NCI-H345 treated with DMSO at 0.1 percent for 48 hours (cell line): ENCODE results near the gene PCNX3.

ENCODE experiments used
- DNase-seq: peaks from one replicate; lab custom pipeline; 2025; ENCODE audit not compliant: unreplicated experiment; lab: John Stamatoyannopoulos, UW

PCNX3 gene

DNA sequence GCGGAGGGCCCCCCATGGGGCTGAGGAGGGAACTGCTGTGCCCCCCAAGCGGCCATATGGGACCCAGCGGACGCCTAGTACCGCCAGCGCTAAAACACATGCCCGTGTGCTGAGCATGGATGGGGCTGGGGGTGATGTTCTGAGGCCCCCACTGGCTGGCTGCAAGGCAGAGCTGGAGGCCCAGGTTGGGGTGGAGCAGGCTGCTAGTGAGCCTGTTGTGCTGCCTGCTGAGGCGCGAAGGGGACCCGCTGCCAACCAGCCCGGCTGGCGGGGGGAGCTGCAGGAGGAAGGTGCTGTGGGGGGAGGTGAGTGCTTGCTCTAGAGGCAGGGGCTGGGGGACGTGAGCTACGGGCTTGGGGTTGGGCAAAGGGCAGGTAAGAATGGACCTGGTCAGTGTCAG is 3.2 kb downstream of the PCNX3 start:
- DNase-seq, result no peak

DNA sequence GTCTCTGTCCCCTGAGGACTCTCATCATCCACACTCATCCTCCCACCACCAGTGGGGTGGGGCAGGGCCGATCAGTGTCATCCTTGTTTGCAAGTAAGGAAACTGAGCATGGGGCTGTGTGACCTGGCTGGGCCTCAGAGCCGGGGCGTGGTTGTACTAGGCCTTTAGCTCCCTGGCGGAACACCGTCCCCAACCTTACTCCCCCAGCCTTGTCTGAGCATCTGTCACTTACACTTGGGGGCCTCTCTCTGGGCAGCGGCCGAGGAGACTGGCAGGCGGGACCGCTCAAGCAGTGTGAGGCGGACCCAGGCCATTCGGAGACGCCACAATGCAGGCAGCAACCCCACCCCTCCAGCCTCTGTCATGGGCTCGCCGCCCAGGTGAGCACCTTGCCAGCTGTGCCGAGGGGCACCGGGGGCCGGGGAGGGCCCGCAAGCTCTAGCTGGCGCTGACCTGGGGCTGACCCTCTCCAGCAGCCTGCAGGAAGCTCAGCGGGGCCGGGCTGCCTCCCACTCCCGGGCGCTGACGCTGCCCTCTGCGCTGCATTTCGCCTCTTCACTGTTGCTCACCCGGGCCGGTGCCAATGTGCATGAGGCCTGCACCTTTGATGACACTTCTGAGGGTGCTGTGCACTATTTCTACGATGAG is 3.8 kb downstream of the PCNX3 start:
- no peak for DNase-seq

DNA sequence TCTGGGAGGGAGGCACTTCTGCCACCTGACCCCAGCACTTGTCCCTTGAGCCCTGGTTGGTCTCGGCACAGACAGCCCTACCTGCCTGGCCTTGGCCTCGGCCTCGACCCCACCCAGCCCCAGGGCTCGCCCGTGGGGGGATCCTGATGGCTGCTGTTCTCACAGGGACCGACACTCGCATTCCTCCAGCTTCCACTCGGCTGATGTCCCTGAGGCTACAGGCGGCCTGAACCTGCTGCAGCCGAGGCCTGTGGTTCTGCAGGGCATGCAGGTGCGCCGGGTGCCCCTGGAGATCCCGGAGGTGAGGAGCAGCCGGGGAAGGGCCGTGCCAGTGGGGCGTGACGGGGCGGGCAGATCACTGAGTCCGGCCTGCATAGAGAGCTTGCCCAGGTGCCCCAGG is 5.1 kb downstream of the PCNX3 start:
- no peak for DNase-seq

DNA sequence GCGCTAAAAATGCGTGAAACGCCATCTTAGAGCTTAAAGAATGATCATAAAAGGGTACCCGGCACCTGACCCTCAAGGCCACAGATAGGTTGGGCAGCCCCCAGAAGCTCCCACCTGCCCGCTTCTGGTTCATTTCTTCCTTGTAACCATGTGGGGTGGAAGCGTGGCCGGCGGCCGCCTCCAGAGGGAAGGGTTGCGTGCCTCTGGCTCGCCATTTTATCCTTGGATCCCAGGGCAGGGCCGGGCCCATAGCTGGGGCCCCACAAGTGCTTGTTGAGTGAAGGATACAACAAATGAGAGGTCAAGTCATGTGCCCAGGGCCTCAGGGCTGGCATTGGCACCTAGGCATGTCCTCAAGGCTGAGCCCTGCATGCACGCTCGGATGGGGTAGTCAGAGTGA is 5.9 kb downstream of the PCNX3 start:
- DNase-seq, result no peak

DNA sequence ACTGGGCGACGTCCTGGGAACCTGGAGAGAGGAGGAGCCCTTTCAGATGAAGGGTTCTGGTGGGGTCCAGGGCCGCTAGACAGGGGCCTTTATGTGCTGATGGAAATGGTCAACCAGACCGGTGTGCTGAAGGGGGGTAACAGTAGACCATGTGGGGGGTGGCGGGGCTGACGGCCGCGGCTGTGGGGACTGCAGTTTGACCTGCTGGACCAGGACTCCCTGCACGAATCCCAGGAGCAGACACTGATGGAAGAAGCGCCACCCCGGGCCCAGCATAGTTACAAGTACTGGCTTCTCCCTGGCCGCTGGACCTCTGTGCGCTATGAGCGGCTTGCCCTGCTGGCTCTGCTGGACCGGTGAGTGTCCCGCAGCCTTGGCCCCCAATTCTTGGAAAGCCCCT is 6.4 kb downstream of the PCNX3 start:
- no peak for DNase-seq

DNA sequence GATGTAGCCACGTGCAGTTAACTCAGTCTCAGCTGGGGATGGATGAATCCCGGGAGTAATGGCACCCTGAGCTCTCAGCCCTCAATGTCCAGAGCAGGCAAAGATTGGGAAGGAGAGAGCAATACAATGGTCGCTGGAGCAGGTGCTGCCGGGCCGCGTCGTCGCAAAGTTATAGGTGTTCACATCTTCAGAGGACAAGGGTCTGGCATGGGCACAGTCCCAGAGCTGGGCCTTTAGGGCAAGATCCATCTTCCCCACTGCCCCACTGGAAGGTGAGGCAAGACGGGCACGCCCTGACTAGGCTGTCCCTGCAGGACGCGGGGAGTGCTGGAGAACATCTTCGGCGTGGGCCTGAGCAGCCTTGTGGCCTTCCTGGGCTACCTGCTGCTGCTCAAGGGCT is 7.6 kb downstream of the PCNX3 start:
- DNase-seq, result no peak

DNA sequence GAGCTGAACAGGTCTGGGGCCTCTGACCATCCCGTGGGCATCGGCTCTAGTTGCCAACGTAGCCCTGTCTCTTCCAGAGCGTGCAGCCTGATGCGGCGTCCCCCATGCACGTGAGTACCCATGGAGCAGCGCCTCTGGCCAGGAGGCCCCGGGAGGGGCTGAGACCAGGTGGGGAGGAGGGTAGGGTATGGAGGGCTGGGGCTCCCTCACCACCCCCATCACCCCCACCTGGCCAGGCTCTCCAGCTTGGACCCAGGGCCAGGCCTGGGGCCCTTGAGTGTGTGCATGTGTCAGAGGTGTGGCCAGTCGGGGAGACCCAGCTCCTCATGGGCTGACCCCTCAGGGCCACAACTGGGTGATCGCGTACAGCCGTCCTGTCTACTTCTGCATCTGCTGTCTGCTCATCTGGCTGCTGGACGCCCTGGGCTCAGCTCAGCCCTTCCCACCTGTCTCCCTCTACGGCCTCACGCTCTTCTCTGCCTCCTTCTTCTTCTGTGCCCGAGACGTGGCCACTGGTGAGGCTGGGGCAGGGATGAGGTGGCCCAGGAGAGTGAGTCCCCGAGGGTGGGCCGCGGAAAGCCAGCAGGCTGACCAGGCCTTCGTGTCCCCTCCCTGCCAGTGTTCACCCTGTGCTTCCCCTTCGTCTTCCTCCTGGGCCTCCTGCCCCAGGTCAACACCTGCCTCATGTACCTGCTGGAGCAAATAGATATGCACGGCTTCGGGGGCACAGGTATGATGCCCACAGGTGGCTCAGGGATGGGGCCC is 8.5 kb downstream of the PCNX3 start:
- DNase-seq, result no peak

DNA sequence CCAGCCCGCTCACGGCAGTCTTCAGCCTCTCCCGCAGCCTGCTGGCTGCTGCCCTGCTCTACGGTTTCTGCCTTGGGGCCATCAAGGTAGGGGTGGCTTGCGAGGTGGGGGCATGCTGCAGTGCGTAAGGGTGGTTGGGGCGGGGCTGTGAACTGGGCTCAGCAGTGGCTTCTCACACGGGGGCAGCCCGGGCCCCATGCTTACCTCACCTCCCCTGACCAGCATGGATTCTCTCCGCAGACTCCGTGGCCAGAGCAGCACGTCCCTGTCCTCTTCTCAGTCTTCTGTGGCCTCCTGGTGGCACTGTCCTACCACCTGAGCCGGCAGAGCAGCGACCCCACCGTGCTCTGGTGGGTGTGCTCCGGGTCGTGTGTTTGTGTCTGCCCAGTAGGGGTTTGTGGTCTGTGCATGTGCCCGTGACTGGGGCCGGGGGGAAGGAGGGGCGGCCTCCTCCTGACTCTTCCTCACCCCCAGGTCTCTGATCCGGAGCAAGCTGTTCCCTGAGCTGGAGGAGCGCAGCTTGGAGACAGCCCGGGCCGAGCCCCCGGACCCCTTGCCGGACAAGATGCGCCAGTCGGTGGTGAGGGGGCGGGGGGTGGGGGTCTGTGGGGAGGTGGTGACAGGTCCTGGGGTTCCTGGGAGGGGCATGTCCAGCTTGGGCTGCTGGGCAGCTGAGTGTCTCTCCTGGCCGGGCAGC is 9.5 kb downstream of the PCNX3 start:
- DNase-seq, result no peak

DNA sequence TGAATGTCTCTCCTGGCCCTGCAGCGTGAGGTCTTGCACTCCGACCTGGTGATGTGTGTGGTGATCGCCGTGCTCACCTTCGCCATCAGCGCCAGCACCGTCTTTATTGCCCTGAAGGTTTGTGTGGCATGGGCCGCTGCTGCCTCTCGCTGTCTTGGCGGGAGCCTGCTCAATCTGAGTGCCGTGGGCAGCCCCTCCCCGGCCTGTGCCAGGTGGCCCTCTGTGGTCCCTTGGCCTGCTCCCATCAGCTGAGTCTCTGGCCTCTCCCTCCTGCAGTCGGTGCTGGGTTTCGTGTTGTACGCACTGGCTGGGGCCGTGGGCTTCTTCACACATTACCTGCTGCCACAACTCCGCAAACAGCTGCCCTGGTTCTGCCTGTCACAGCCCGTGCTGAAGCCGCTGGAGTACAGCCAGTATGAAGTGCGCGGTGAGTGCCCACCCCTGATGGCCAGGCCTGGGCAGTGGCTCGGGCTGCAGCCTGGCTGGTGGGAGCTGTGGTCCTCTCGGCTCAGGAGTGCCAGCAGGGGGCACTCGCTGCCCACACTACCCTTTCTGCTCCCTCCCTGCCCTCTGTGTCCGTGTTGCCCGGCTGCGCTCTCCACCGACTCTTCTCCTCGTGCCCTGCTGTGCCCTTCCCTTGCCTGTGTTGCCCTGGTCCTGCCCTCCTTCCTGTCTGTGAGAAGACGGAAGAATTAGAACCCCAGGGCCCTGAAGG is 10.2 kb downstream of the PCNX3 start:
- no peak for DNase-seq

DNA sequence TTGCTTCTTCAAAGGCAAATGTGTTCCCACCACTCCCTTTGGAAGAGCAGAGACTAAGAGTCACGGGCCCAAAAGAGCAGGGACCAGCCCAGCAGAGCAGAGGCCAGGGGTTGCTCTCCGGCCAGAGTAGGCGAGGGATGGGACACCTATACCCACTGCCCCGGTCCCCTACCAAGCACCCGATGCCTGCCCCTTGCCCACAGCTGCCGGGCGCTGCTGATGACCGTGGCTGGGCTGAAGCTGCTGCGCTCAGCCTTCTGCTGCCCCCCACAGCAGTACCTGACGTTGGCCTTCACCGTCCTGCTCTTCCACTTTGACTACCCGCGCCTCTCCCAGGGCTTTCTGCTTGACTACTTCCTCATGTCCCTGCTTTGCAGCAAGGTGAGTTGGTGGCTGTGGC is 11.6 kb downstream of the PCNX3 start:
- DNase-seq, result no peak

DNA sequence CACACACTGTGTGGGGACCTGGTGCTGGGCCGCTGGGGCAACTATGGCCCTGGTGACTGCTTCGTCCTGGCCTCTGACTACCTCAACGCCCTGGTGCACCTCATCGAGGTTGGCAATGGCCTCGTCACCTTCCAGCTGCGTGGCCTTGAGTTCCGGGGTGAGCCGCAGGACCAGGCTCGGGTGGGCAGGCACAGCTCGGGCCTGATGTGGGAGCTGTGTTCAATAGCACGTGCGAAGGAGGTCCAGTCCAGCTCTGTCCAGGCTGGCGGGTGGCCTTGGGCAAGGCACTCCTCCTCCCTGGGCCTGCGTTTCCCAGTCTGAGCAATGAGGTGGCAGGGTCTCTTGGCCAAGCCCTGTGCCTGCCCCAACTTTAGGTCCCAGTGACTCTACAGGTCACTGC is 14.0 kb downstream of the PCNX3 start:
- DNase-seq, result no peak

DNA sequence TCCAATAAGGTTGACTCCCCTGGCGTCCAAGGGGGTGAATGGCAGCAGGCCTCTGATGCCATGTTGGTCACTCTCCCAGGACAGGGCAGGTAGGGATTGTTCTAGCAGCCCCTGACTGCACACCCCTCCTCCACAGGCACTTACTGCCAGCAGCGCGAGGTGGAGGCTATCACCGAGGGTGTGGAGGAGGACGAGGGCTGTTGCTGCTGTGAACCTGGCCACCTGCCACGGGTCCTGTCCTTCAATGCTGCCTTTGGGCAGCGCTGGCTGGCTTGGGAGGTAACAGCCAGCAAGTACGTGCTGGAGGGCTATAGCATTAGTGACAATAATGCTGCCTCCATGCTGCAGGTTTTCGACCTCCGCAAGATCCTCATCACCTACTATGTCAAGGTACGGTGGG is 14.6 kb downstream of the PCNX3 start:
- DNase-seq, result no peak

DNA sequence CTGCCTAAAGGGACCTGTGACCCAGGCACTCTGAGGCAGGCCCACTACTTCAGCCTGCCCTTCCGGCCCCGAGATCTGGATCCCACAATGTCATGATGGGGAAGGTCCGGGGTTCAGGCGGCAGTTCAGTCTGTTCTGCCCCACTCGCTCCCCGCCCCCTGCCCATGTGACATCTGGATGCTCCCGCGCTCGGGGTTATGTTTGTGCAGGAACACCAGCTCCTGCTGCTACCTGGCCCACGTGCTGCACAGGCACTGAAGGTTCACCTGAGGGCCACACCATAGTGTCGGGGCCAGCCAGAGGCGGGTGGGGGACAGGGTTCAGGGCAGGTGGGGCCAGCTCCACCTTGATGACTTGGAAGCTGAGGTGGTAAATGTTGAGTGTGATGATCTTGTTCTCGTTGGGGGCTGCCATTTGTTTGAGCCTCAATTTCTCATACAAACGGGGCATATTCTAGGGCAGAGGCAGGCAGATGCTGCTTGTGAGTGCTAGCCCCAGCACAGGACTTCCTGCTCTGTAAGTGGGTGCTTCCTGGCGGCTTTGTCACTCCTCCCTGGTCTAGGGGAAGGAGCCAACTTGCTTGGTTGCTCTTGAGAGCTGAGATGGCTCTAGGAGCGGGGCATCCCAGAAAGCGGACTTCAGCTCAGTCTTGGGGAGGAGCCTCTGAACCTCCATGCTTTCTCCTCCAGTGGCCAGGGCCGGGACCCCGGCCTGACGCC is 18.0 kb downstream of the PCNX3 start:
- no peak for DNase-seq

DNA sequence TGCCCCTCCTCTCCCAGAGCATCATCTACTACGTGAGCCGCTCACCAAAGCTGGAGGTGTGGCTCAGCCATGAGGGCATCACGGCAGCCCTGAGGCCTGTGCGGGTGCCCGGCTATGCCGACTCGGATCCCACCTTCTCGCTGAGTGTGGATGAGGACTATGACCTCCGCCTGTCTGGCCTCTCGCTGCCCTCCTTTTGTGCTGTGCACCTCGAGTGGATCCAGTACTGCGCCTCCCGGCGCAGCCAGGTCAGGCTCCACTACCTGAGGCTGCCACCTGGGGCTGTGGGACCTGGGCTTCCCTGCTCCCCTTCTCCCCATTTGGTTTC is 18.5 kb downstream of the PCNX3 start:
- DNase-seq, result no peak

DNA sequence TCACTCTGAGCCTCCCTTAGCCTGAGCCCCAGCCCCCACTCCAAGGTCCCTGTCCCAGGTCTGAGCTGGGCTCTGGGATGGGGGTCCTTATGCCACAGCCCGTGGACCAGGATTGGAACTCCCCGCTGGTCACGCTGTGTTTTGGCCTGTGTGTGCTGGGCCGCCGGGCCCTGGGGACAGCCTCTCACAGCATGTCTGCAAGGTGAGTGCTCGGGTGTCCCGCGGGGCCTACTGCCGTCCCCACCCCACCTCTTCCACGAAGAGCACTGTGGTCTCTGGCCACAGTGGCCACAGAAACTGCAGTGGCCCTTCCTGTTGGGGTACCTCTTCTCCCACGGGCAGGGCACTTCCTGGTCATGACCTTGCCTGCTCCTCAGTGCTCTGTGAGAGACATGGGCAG is 18.9 kb downstream of the PCNX3 start:
- DNase-seq, result no peak

DNA sequence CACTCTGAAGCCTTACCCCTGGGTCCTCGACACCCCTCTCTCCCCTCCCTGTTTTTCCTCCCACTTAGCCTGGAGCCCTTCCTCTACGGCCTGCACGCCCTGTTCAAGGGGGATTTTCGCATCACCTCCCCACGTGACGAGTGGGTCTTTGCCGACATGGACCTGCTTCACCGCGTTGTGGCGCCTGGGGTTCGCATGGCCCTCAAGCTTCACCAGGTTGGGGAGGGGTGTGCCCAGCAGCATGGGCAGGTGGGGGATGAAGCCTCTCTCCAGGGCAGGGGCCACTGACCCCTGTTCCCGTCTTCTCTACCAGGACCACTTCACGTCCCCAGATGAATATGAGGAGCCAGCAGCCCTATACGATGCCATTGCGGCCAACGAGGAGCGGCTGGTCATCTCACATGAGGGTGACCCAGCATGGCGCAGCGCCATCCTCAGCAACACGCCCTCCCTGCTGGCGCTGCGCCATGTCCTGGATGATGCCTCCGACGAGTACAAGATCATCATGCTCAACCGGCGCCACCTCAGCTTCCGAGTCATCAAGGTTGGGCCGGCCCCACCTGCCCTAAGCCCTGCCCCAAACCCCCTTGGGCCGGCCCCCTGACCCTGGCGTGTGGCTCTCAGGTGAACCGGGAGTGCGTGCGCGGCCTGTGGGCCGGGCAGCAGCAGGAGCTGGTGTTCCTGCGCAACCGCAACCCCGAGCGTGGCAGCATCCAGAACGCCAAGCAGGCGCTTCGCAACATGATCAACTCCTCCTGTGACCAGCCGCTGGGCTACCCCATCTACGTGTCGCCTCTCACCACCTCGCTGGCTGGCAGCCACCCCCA is 19.5 kb downstream of the PCNX3 start:
- DNase-seq, result no peak

DNA sequence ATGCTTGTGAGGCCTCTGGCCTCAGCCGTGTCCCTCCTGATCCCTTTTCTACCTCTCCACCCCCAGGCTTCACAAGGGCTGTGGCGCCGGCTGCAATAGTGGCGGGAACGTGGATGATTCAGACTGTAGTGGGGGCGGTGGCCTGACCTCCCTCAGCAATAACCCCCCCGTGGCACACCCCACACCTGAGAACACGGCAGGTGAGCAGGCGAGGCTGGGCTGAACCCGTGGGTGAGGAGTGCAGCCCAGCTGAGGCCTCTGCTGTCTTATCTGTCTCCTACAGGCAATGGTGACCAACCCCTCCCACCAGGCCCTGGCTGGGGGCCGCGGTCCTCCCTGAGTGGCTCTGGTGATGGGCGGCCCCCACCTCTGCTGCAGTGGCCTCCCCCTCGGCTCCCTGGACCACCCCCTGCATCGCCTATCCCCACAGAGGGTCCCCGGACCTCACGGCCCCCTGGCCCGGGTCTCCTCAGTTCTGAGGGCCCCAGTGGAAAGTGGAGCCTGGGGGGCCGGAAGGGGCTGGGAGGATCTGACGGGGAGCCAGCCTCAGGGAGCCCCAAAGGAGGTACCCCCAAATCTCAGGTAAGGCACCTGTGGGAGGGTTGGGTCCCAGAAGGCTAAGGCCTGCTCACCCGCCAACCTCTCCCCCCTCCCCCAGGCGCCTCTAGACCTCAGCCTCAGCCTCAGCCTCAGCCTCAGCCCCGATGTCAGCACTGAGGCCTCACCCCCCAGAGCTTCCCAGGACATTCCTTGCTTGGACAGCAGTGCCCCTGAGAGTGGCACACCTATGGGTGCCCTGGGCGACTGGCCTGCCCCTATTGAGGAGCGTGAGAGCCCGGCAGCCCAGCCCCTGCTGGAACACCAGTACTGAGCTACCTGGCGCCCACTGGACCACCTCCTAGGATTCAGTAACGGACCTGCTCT is 20.8 kb downstream of the PCNX3 start:
- no peak for DNase-seq

DNA sequence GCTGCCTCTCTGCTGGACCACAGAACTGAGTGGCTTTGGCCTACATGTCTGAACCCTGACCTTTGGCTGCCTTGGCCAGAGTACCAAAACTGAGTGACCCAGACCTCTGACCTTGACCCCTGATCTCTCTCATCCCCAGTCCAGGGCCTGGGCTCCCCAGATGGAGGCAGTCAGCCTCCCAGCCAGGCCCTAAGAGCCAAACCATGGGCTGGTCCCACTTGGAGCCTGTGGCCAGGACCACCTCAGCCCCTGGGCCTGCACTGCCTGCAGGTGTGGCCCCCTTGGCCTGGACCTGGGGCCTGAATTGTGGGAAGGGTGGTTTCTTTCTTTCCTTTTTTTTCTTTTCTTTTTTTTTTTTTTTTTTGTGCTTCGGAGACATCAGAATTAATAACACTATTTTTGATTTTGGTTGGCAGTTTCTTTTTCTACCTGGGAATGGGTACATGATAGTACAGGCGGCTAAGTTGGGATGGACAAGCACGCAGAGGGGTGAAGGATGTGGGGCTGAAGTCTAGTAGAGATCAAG is 21.5 kb downstream of the PCNX3 start:
- no peak for DNase-seq

DNA sequence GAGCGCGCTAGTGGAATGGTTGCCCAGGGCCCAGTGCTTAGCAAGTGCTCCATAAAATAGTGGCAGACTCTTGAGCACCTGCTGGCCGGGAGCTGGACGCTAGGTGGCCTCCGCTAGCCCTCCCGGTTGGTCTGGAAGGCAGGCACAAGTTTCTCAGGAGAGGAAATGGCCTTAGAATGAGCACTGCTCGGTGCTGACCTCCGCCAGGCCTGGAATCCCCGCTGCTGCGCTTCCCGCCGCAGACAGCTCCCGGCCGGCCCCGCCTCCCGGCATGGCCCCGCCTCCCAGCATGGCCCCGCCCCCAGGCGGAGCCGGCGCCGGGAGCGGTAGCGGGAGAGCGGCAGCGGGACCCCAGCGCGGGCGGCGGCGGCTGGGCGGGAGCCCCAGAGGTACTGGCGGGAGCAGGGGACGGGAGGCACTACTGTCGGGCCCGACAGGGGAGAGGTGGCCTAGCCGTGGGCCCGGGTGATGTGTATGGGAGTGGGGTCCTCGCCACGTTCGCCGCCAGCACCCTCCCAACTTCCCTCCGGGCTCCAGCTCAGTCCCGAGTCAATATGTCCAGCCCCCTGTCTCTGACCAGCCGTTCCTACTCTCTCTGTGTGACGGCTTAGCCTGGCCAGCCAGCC is 22.3 kb downstream of the PCNX3 start, which contains the start of gene SIPA1:
Gene SIPA1 (plus strand): TSS at position 308 of the 626 bp plus-strand sequence. CDS start 2,821 bp downstream, outside the sequence.
- DNase-seq, result no peak
